ENCODE data around the gene MCCC1.

The MCCC1 gene

GRCh38 chr3:182979103-182979673, 120.1 kb downstream of the MCCC1 start:
- no peaks in the 10 kb centered on the region for H3K9me2 ChIP-seq (replicated peaks; ENCODE audit: low read depth, low read length)
- peaks cover 44% of the 10 kb centered on the region for H3K4me1 ChIP-seq (ENCODE audit: insufficient read depth, low read length, poor library complexity, severe bottlenecking)
- H3K36me3 ChIP-seq (ENCODE audit: insufficient read depth, low read length) = no peaks in the 10 kb centered on the region
- H3F3A ChIP-seq (ENCODE audit: low read depth) = peaks cover 4% of the 10 kb centered on the region
- TF ChIP-seq EZH2phosphoT487 (IDR thresholded peaks at IDR 0.05; ENCODE audit: borderline replicate concordance) (no peak), CTCF (conservative IDR thresholded peaks at IDR 0.05; ENCODE audit: low read length) (no peak)
- peak overlapping the region; percentile 98 for H3K4me3 ChIP-seq (ENCODE audit: low read length, poor library complexity, severe bottlenecking)
- H2AFZ ChIP-seq (ENCODE audit: low read length) = no peak overlapping the region
- H3K79me2 ChIP-seq (ENCODE audit: insufficient read depth, low read length) = peaks cover 58% of the 10 kb centered on the region
- H3K9me3 ChIP-seq (ENCODE audit: insufficient read depth, low read depth, low read length) = no peaks in the 10 kb centered on the region
- peak overlapping the region; percentile 99 for H3K4me2 ChIP-seq (ENCODE audit: low read depth, low read length, poor library complexity, severe bottlenecking)
- H3K27me3 ChIP-seq (ENCODE audit: insufficient read depth, low read length, poor library complexity, severe bottlenecking) = peaks cover 3% of the 10 kb centered on the region
- H4K20me1 ChIP-seq (ENCODE audit: insufficient read depth, low read length, poor library complexity, severe bottlenecking) = peaks cover 54% of the 10 kb centered on the region
- peak overlapping the region; percentile 94 for H3K9ac ChIP-seq (ENCODE audit: low read depth, low read length, poor library complexity, severe bottlenecking)

- Histone ChIP-seq H3K79me2 (ENCODE audit: insufficient read depth, low read length) (peaks cover 66% of the 10 kb centered on the region), H2AFZ (ENCODE audit: low read length) (no peak overlapping the region), H3K27me3 (ENCODE audit: insufficient read depth, low read length, poor library complexity, severe bottlenecking) (peaks cover 3% of the 10 kb centered on the region), H3F3A (ENCODE audit: low read depth) (peaks cover 4% of the 10 kb centered on the region), H3K4me1 (ENCODE audit: insufficient read depth, low read length, poor library complexity, severe bottlenecking) (peaks cover 47% of the 10 kb centered on the region), H3K9me2 (replicated peaks; ENCODE audit: low read depth, low read length) (no peaks in the 10 kb centered on the region), H3K9ac (ENCODE audit: low read depth, low read length, poor library complexity, severe bottlenecking) (peak overlapping the region; percentile 94), H4K20me1 (ENCODE audit: insufficient read depth, low read length, poor library complexity, severe bottlenecking) (peaks cover 60% of the 10 kb centered on the region), H3K9me3 (ENCODE audit: insufficient read depth, low read depth, low read length) (no peaks in the 10 kb centered on the region), H3K36me3 (ENCODE audit: insufficient read depth, low read length) (no peaks in the 10 kb centered on the region), H3K4me2 (ENCODE audit: low read depth, low read length, poor library complexity, severe bottlenecking) (peak overlapping the region; percentile 99), H3K4me3 (ENCODE audit: low read length, poor library complexity, severe bottlenecking) (peak overlapping the region; percentile 98)
- TF ChIP-seq CTCF (conservative IDR thresholded peaks at IDR 0.05; ENCODE audit: low read length) = no peak
- no peak for TF ChIP-seq EZH2phosphoT487 (IDR thresholded peaks at IDR 0.05; ENCODE audit: borderline replicate concordance)
Measured at GRCh38 chr3:182978387-182978786, 120.9 kb downstream of the MCCC1 start.

GRCh38 chr3:182973047-182973446, 126.2 kb downstream of the MCCC1 start:
- peaks cover 99% of the 10 kb centered on the region for H3K79me2 ChIP-seq (ENCODE audit: insufficient read depth, low read length)
- no peaks in the 10 kb centered on the region for H3K36me3 ChIP-seq (ENCODE audit: insufficient read depth, low read length)
- H3K4me3 ChIP-seq (ENCODE audit: low read length, poor library complexity, severe bottlenecking) = no peak overlapping the region
- H3K4me1 ChIP-seq (ENCODE audit: insufficient read depth, low read length, poor library complexity, severe bottlenecking) = peaks cover 61% of the 10 kb centered on the region
- H2AFZ ChIP-seq (ENCODE audit: low read length) = no peak overlapping the region
- no peak overlapping the region for H3K9ac ChIP-seq (ENCODE audit: low read depth, low read length, poor library complexity, severe bottlenecking)
- H4K20me1 ChIP-seq (ENCODE audit: insufficient read depth, low read length, poor library complexity, severe bottlenecking) = peaks cover 94% of the 10 kb centered on the region
- H3K9me3 ChIP-seq (ENCODE audit: insufficient read depth, low read depth, low read length) = no peaks in the 10 kb centered on the region
- no peaks in the 10 kb centered on the region for H3K27me3 ChIP-seq (ENCODE audit: insufficient read depth, low read length, poor library complexity, severe bottlenecking)
- TF ChIP-seq CTCF (conservative IDR thresholded peaks at IDR 0.05; ENCODE audit: low read length) (no peak), EZH2phosphoT487 (IDR thresholded peaks at IDR 0.05; ENCODE audit: borderline replicate concordance) (no peak)
- no peaks in the 10 kb centered on the region for H3K9me2 ChIP-seq (replicated peaks; ENCODE audit: low read depth, low read length)
- H3K4me2 ChIP-seq (ENCODE audit: low read depth, low read length, poor library complexity, severe bottlenecking) = peak overlapping the region; percentile 22
- H3F3A ChIP-seq (ENCODE audit: low read depth) = no peaks in the 10 kb centered on the region
